Activated naive CD4-positive, alpha-beta T cell treated with anti-CD3 and anti-CD28 coated beads, Interleukin-2, amount 50 U/mL, for 72 hours (primary cell): ENCODE measurements around the gene ZNF280B. TPM values are rescaled to one million over a fixed set of nuclear protein-coding genes. Genes with fewer than 3 reads are reported as not detected.

Source experiments
- ATAC-seq, 2 donors: fragments of 150-1000 bp; cut with Tn5 transposase; 2 replicates each; pipeline ENCODE4 v1.10.0; 2021; ENCODE audit warnings: mild to moderate bottlenecking in 2 of 2, moderate library complexity in 2 of 2
- DNase-seq, 2 donors: peaks; one replicate each; pipeline ENCODE4 v3.0.0; 2021 to 2022; ENCODE audit warnings: low spot score in 2 of 2
- H3K27ac Mint-ChIP-seq, 2 donors: one replicate each; pipeline ENCODE4 v1.8.0; 2022; ENCODE audit warnings: mild to moderate bottlenecking in 2 of 2, mixed read lengths in 2 of 2
- H3K36me3 Mint-ChIP-seq, 2 donors: one replicate each; pipeline ENCODE4 v1.8.0; 2022; ENCODE audit warnings: mixed read lengths in 2 of 2
- H3K9me3 Mint-ChIP-seq, 2 donors: one replicate each; pipeline ENCODE4 v1.8.0; 2022; ENCODE audit warnings: mixed read lengths in 2 of 2
- total RNA-seq, 2 donors: library from RNA; stranded (reverse); gene quantifications; one replicate each; pipeline ENCODE4 v1.2.3, GENCODE V29; 2022

Gene ZNF280B, protein sequence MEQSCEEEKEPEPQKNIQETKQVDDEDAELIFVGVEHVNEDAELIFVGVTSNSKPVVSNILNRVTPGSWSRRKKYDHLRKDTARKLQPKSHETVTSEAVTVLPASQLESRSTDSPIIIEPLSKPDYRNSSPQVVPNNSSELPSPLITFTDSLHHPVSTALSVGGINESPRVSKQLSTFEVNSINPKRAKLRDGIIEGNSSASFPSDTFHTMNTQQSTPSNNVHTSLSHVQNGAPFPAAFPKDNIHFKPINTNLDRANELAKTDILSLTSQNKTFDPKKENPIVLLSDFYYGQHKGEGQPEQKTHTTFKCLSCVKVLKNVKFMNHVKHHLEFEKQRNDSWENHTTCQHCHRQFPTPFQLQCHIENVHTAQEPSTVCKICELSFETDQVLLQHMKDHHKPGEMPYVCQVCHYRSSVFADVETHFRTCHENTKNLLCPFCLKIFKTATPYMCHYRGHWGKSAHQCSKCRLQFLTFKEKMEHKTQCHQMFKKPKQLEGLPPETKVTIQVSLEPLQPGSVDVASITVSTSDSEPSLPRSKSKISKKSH
- 1 to 10 TPM; 2.4 to 2.8 TPM for total RNA-seq

GRCh38 chr22:22508274-22509176 is at the start of gene ZNF280B:
Gene ZNF280B, minus strand, starts transcription at chr22:22508742. Its CDS starts 19,344 bp downstream, at chr22:22489398.
- H3K9me3 Mint-ChIP-seq, result peaks cover 3 to 9% of the 10 kb centered on the region in 2 donors
- ATAC-seq (peak; percentile 98 to 99), DNase-seq (peak; percentile 82 to 91)
- peaks cover 19 to 26% of the 10 kb centered on the region in 2 donors for H3K36me3 Mint-ChIP-seq
- peak within 1 kb of the TSS in 1 of 2 donors; percentile 71 for H3K27ac Mint-ChIP-seq

GRCh38 chr22:22556995-22557925 is 48.7 kb upstream of the ZNF280B start:
- H3K27ac Mint-ChIP-seq, result peak overlapping the region in 1 of 2 donors; percentile 81
- no peaks in the 10 kb centered on the region for H3K9me3 Mint-ChIP-seq
- DNase-seq, result no peak
- ATAC-seq, result no peak
- no peaks in the 10 kb centered on the region for H3K36me3 Mint-ChIP-seq

GRCh38 chr22:22556578-22556977 is 48.0 kb upstream of the ZNF280B start:
- no peak for ATAC-seq
- peak overlapping the region in 1 of 2 donors; percentile 36 for H3K27ac Mint-ChIP-seq
- no peaks in the 10 kb centered on the region for H3K36me3 Mint-ChIP-seq
- no peaks in the 10 kb centered on the region for H3K9me3 Mint-ChIP-seq
- no peak for DNase-seq

- DNase-seq (no peak), ATAC-seq (no peak)
- Mint-ChIP-seq H3K27ac (peak overlapping the region in 1 of 2 donors; percentile 35), H3K36me3 (no peaks in the 10 kb centered on the region), H3K9me3 (no peaks in the 10 kb centered on the region)
These were observed 47.1 kb upstream of the ZNF280B start for GRCh38 chr22:22555596-22555995.

- H3K27ac Mint-ChIP-seq, result no peak overlapping the region
- H3K36me3 Mint-ChIP-seq, result no peaks in the 10 kb centered on the region
- no peaks in the 10 kb centered on the region for H3K9me3 Mint-ChIP-seq
- ATAC-seq (no peak), DNase-seq (no peak)
These were observed 46.2 kb upstream of the ZNF280B start for GRCh38 chr22:22554587-22555284.

GRCh38 chr22:22553735-22554586 is 45.4 kb upstream of the ZNF280B start:
- Mint-ChIP-seq H3K36me3 (no peaks in the 10 kb centered on the region), H3K9me3 (no peaks in the 10 kb centered on the region), H3K27ac (peak overlapping the region in 1 of 2 donors; percentile 1)
- DNase-seq, result no peak
- ATAC-seq, result no peak

GRCh38 chr22:22553141-22553540 is 44.6 kb upstream of the ZNF280B start:
- Mint-ChIP-seq H3K9me3 (no peaks in the 10 kb centered on the region), H3K36me3 (no peaks in the 10 kb centered on the region), H3K27ac (peak overlapping the region in 1 of 2 donors; percentile 1)
- ATAC-seq (no peak), DNase-seq (no peak)

DNA sequence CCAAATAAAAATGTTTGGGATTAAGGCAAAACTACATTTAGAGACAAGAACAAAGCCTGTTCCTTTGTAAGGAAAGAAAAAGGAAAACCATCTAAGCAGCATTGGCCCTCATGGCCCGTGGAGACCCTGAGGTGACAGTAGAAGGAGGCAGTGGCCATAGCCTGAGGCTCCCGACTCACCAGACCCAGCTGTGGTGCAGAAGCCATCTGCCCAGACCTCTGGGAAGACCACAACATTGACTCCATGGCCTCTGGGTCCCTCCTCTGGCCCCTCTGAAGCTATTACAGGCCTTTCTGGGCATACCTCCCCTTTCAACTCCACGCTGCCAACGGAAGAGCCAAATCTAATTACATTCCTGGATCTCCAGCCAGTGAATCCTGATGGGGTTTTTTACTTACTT is 44.1 kb upstream of the ZNF280B start:
- Mint-ChIP-seq H3K27ac (no peak overlapping the region), H3K36me3 (no peaks in the 10 kb centered on the region), H3K9me3 (no peaks in the 10 kb centered on the region)
- ATAC-seq (no peak), DNase-seq (no peak)

DNA sequence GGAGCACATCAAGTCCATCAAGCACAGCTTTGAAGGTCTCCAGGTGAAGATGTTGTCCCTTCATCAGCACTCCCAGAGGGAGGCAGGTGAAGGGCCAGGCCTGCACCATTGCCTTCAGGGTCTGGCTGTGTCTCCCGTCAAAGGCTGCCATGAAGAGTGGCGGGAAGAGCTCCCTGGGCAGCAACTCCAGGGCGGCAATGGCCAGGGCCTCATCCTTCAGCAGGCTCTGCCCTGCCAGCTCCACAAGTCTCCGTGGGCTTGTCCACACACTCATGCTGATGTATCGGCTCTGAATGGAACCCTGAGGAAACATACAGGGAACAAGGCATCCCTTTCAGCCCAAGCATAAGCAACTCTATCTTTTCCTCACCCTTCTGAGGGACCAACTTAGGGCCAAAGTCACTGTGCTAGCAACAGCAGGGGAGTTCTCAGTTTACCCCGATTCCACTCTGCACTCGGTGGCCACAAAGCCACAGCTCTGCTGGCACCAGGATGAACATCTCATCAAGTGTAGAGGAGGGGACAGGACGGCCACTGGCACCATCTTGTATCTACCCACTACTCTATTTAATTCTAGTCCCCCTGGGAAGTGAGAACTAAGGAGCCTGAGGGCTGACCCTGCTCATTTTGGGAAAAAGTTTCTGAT is 42.4 kb upstream of the ZNF280B start:
- ATAC-seq, result no peak
- Mint-ChIP-seq H3K36me3 (no peaks in the 10 kb centered on the region), H3K9me3 (no peaks in the 10 kb centered on the region), H3K27ac (no peak overlapping the region)
- no peak for DNase-seq

- no peaks in the 10 kb centered on the region for H3K9me3 Mint-ChIP-seq
- no peak overlapping the region for H3K27ac Mint-ChIP-seq
- no peak for DNase-seq
- ATAC-seq, result no peak
- H3K36me3 Mint-ChIP-seq, result no peaks in the 10 kb centered on the region
These were observed 40.4 kb upstream of the ZNF280B start for GRCh38 chr22:22548910-22549309.

DNA sequence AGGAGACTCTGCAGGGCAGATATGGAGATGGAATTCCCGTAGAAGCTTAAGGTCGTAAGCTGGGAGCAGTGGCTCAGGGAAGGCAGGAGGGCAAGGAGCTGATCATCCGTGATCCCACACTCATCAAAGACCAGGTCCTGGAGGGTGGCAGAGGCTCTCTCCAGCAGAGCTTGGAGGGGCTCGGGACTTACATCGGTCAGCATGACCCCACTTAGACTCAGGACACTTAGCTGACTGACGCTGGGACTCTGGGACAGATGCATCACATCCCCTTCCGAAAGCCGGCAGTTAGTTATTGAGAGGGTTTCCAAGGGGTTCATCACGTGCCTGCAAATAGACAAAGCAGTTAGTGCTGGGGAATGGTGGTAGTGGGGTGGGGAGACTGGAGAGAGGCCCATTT is 39.8 kb upstream of the ZNF280B start:
- Mint-ChIP-seq H3K27ac (no peak overlapping the region), H3K36me3 (no peaks in the 10 kb centered on the region), H3K9me3 (no peaks in the 10 kb centered on the region)
- ATAC-seq, result no peak
- DNase-seq, result no peak

- Mint-ChIP-seq H3K36me3 (no peaks in the 10 kb centered on the region), H3K27ac (no peak overlapping the region), H3K9me3 (no peaks in the 10 kb centered on the region)
- no peak for ATAC-seq
- DNase-seq, result no peak
These were observed 39.3 kb upstream of the ZNF280B start for GRCh38 chr22:22547692-22548300.

GRCh38 chr22:22547226-22547625 is 38.7 kb upstream of the ZNF280B start:
- no peak overlapping the region for H3K27ac Mint-ChIP-seq

GRCh38 chr22:22546490-22546889 is 37.9 kb upstream of the ZNF280B start:
- no peaks in the 10 kb centered on the region for H3K36me3 Mint-ChIP-seq
- H3K9me3 Mint-ChIP-seq, result no peaks in the 10 kb centered on the region
- no peak overlapping the region for H3K27ac Mint-ChIP-seq
- DNase-seq (no peak), ATAC-seq (no peak)

More at GRCh38 chr22:22547226-22547625, 38.7 kb upstream of the ZNF280B start:
- no peak for DNase-seq
- Mint-ChIP-seq H3K36me3 (no peaks in the 10 kb centered on the region), H3K9me3 (no peaks in the 10 kb centered on the region)
- ATAC-seq, result no peak
